ENCODE data around the gene ADAP2.
A peak's percentile ranks its signal among the peaks of the same experiment; 100 is the strongest.
"Not testable (repeated sequence)": the region's sequence is repeated elsewhere in the genome, so short reads cannot be mapped to it uniquely, and the experiment has no call there.

Gene ADAP2

GRCh38 chr17:30921544-30922196 is at the start of gene ADAP2:
TSS of gene ADAP2 (plus strand) at chr17:30921945. CDS start at chr17:30922015, 70 bp downstream.
- peak; percentile 13 to 48 for ATAC-seq

GRCh38 chr17:30886187-30886586 is 35.6 kb upstream of the ADAP2 start:
- no peak for ATAC-seq

- ATAC-seq = no peak
Observed at GRCh38 chr17:30894236-30894635, 27.5 kb upstream of the ADAP2 start.

- no peak for ATAC-seq
Observed at GRCh38 chr17:30897311-30897710, 24.4 kb upstream of the ADAP2 start.

GRCh38 chr17:30905742-30906100 is 16.0 kb upstream of the ADAP2 start:
- ATAC-seq = peak; percentile 8 to 9

- ATAC-seq = peak; percentile 99
Observed at GRCh38 chr17:30906101-30906911, 15.4 kb upstream of the ADAP2 start, which contains the start of gene TEFM. TSS of gene TEFM (minus strand) at chr17:30906238. CDS start at chr17:30906198, 40 bp downstream.

GRCh38 chr17:30908717-30909420 is 12.9 kb upstream of the ADAP2 start:
- ATAC-seq = no peak

GRCh38 chr17:30910151-30910550 is 11.6 kb upstream of the ADAP2 start:
- ATAC-seq = not testable (repeated sequence)

GRCh38 chr17:30913955-30914354 is 7.8 kb upstream of the ADAP2 start:
- no peak for ATAC-seq

GRCh38 chr17:30915833-30916611 is 5.7 kb upstream of the ADAP2 start:
- ATAC-seq = no peak

- no peak for ATAC-seq
Observed at GRCh38 chr17:30917050-30917449, 4.7 kb upstream of the ADAP2 start.

- ATAC-seq = no peak
Observed at GRCh38 chr17:30920282-30920681, 1.5 kb upstream of the ADAP2 start.

- no peak for ATAC-seq
Observed at GRCh38 chr17:30920683-30921543, 832 bp upstream of the ADAP2 start.

GRCh38 chr17:30922235-30923030 is 688 bp downstream of the ADAP2 start:
- ATAC-seq = peak; percentile 30 to 32

- no peak for ATAC-seq
Observed at GRCh38 chr17:30924341-30924740, 2.6 kb downstream of the ADAP2 start.

GRCh38 chr17:30926516-30926915 is 4.8 kb downstream of the ADAP2 start:
- no peak for ATAC-seq

GRCh38 chr17:30927756-30928155 is 6.0 kb downstream of the ADAP2 start:
- no peak for ATAC-seq

- no peak for ATAC-seq
Observed at GRCh38 chr17:30928584-30928983, 6.8 kb downstream of the ADAP2 start.

GRCh38 chr17:30929081-30929633 is 7.4 kb downstream of the ADAP2 start:
- ATAC-seq = no peak

- not testable (repeated sequence) for ATAC-seq
Observed at GRCh38 chr17:30929861-30930260, 8.1 kb downstream of the ADAP2 start.
